Measurements from ENCODE around the gene MBOAT2.
"Not testable (repeated sequence)": the region's sequence is repeated elsewhere in the genome, so short reads cannot be mapped to it uniquely, and the experiment has no call there.

Gene MBOAT2

GRCh38 chr2:8957628-8958027 is 45.9 kb downstream of the MBOAT2 start:
- Histone ChIP-seq H3K79me2 (ENCODE audit: control insufficient read depth, insufficient read depth, low read length, unreplicated experiment) (peaks cover 9% of the 10 kb centered on the region), H3K36me3 (ENCODE audit: insufficient read depth, low read length) (peaks cover 40% of the 10 kb centered on the region)

GRCh38 chr2:8956774-8957173 is 46.7 kb downstream of the MBOAT2 start:
- Histone ChIP-seq H3K36me3 (ENCODE audit: insufficient read depth, low read length) (peaks cover 46% of the 10 kb centered on the region), H2AFZ (ENCODE audit: low read length, unreplicated experiment) (no peak overlapping the region), H3K4me3 (ENCODE audit: low read depth, low read length) (no peak overlapping the region), H3K4me1 (ENCODE audit: control insufficient read depth, insufficient read depth, low read length, unreplicated experiment) (no peaks in the 10 kb centered on the region), H3K79me2 (ENCODE audit: control insufficient read depth, insufficient read depth, low read length, unreplicated experiment) (peaks cover 4% of the 10 kb centered on the region), H3K27me3 (ENCODE audit: insufficient read depth, low read length) (no peaks in the 10 kb centered on the region), H3K27ac (ENCODE audit: low read depth, low read length) (no peak overlapping the region)

More at GRCh38 chr2:8957628-8958027, 45.9 kb downstream of the MBOAT2 start:
- Histone ChIP-seq H3K4me3 (ENCODE audit: low read depth, low read length) (no peak overlapping the region), H3K27me3 (ENCODE audit: insufficient read depth, low read length) (no peaks in the 10 kb centered on the region), H3K27ac (ENCODE audit: low read depth, low read length) (no peak overlapping the region), H2AFZ (ENCODE audit: low read length, unreplicated experiment) (no peak overlapping the region), H3K4me1 (ENCODE audit: control insufficient read depth, insufficient read depth, low read length, unreplicated experiment) (no peaks in the 10 kb centered on the region)

- Histone ChIP-seq H3K79me2 (ENCODE audit: control insufficient read depth, insufficient read depth, low read length, unreplicated experiment) (no peaks in the 10 kb centered on the region), H2AFZ (ENCODE audit: low read length, unreplicated experiment) (no peak overlapping the region), H3K36me3 (ENCODE audit: insufficient read depth, low read length) (peaks cover 47% of the 10 kb centered on the region), H3K27me3 (ENCODE audit: insufficient read depth, low read length) (no peaks in the 10 kb centered on the region), H3K27ac (ENCODE audit: low read depth, low read length) (no peak overlapping the region), H3K4me1 (ENCODE audit: control insufficient read depth, insufficient read depth, low read length, unreplicated experiment) (no peaks in the 10 kb centered on the region), H3K4me3 (ENCODE audit: low read depth, low read length) (no peak overlapping the region)
Observed at GRCh38 chr2:8954990-8955389, 48.5 kb downstream of the MBOAT2 start.

GRCh38 chr2:8953525-8953924 is 50.0 kb downstream of the MBOAT2 start:
- Histone ChIP-seq H3K79me2 (ENCODE audit: control insufficient read depth, insufficient read depth, low read length, unreplicated experiment) (no peaks in the 10 kb centered on the region), H3K27ac (ENCODE audit: low read depth, low read length) (no peak overlapping the region), H3K4me1 (ENCODE audit: control insufficient read depth, insufficient read depth, low read length, unreplicated experiment) (no peaks in the 10 kb centered on the region), H2AFZ (ENCODE audit: low read length, unreplicated experiment) (no peak overlapping the region), H3K36me3 (ENCODE audit: insufficient read depth, low read length) (peaks cover 47% of the 10 kb centered on the region), H3K27me3 (ENCODE audit: insufficient read depth, low read length) (no peaks in the 10 kb centered on the region), H3K4me3 (ENCODE audit: low read depth, low read length) (no peak overlapping the region)

GRCh38 chr2:8939486-8940114 is 63.9 kb downstream of the MBOAT2 start:
- no peak overlapping the region for H3K27ac ChIP-seq (ENCODE audit: low read depth, low read length)
- H3K79me2 ChIP-seq (ENCODE audit: control insufficient read depth, insufficient read depth, low read length, unreplicated experiment) = no peaks in the 10 kb centered on the region
- peaks cover 15% of the 10 kb centered on the region for H3K36me3 ChIP-seq (ENCODE audit: insufficient read depth, low read length)
- no peaks in the 10 kb centered on the region for H3K4me1 ChIP-seq (ENCODE audit: control insufficient read depth, insufficient read depth, low read length, unreplicated experiment)
- H3K4me3 ChIP-seq (ENCODE audit: low read depth, low read length) = no peak overlapping the region
- no peaks in the 10 kb centered on the region for H3K27me3 ChIP-seq (ENCODE audit: insufficient read depth, low read length)
- no peak overlapping the region for H2AFZ ChIP-seq (ENCODE audit: low read length, unreplicated experiment)

GRCh38 chr2:8938384-8938783 is 65.1 kb downstream of the MBOAT2 start:
- no peak overlapping the region for H2AFZ ChIP-seq (ENCODE audit: low read length, unreplicated experiment)
- H3K36me3 ChIP-seq (ENCODE audit: insufficient read depth, low read length) = peaks cover 18% of the 10 kb centered on the region
- no peaks in the 10 kb centered on the region for H3K4me1 ChIP-seq (ENCODE audit: control insufficient read depth, insufficient read depth, low read length, unreplicated experiment)
- H3K27me3 ChIP-seq (ENCODE audit: insufficient read depth, low read length) = no peaks in the 10 kb centered on the region
- H3K79me2 ChIP-seq (ENCODE audit: control insufficient read depth, insufficient read depth, low read length, unreplicated experiment) = no peaks in the 10 kb centered on the region
- no peak overlapping the region for H3K27ac ChIP-seq (ENCODE audit: low read depth, low read length)
- no peak overlapping the region for H3K4me3 ChIP-seq (ENCODE audit: low read depth, low read length)

- Histone ChIP-seq H3K27me3 (ENCODE audit: insufficient read depth, low read length) (no peaks in the 10 kb centered on the region), H3K36me3 (ENCODE audit: insufficient read depth, low read length) (peaks cover 16% of the 10 kb centered on the region), H2AFZ (ENCODE audit: low read length, unreplicated experiment) (no peak overlapping the region), H3K4me1 (ENCODE audit: control insufficient read depth, insufficient read depth, low read length, unreplicated experiment) (no peaks in the 10 kb centered on the region), H3K27ac (ENCODE audit: low read depth, low read length) (no peak overlapping the region), H3K79me2 (ENCODE audit: control insufficient read depth, insufficient read depth, low read length, unreplicated experiment) (no peaks in the 10 kb centered on the region), H3K4me3 (ENCODE audit: low read depth, low read length) (no peak overlapping the region)
Observed at GRCh38 chr2:8935982-8936381, 67.5 kb downstream of the MBOAT2 start.

GRCh38 chr2:8934338-8934737 is 69.1 kb downstream of the MBOAT2 start:
- no peaks in the 10 kb centered on the region for H3K27me3 ChIP-seq (ENCODE audit: insufficient read depth, low read length)
- no peak overlapping the region for H3K4me3 ChIP-seq (ENCODE audit: low read depth, low read length)
- H3K36me3 ChIP-seq (ENCODE audit: insufficient read depth, low read length) = peaks cover 10% of the 10 kb centered on the region
- no peaks in the 10 kb centered on the region for H3K4me1 ChIP-seq (ENCODE audit: control insufficient read depth, insufficient read depth, low read length, unreplicated experiment)
- H3K79me2 ChIP-seq (ENCODE audit: control insufficient read depth, insufficient read depth, low read length, unreplicated experiment) = no peaks in the 10 kb centered on the region
- H2AFZ ChIP-seq (ENCODE audit: low read length, unreplicated experiment) = no peak overlapping the region
- H3K27ac ChIP-seq (ENCODE audit: low read depth, low read length) = no peak overlapping the region

GRCh38 chr2:8932702-8933101 is 70.8 kb downstream of the MBOAT2 start:
- no peak overlapping the region for H2AFZ ChIP-seq (ENCODE audit: low read length, unreplicated experiment)
- no peak overlapping the region for H3K4me3 ChIP-seq (ENCODE audit: low read depth, low read length)
- peaks cover 10% of the 10 kb centered on the region; the same call in 1 of the 2 replicates for H3K36me3 ChIP-seq (ENCODE audit: insufficient read depth, low read length)
- H3K27ac ChIP-seq (ENCODE audit: low read depth, low read length) = no peak overlapping the region
- H3K79me2 ChIP-seq (ENCODE audit: control insufficient read depth, insufficient read depth, low read length, unreplicated experiment) = no peaks in the 10 kb centered on the region
- H3K4me1 ChIP-seq (ENCODE audit: control insufficient read depth, insufficient read depth, low read length, unreplicated experiment) = no peaks in the 10 kb centered on the region
- H3K27me3 ChIP-seq (ENCODE audit: insufficient read depth, low read length) = no peaks in the 10 kb centered on the region

- not testable (repeated sequence) for H3K27ac ChIP-seq (ENCODE audit: low read depth, low read length); H2AFZ ChIP-seq (ENCODE audit: low read length, unreplicated experiment); H3K79me2 ChIP-seq (ENCODE audit: control insufficient read depth, insufficient read depth, low read length, unreplicated experiment); H3K4me1 ChIP-seq (ENCODE audit: control insufficient read depth, insufficient read depth, low read length, unreplicated experiment); H3K4me3 ChIP-seq (ENCODE audit: low read depth, low read length); H3K27me3 ChIP-seq (ENCODE audit: insufficient read depth, low read length); H3K36me3 ChIP-seq (ENCODE audit: insufficient read depth, low read length)
Observed at GRCh38 chr2:8930185-8930584, 73.3 kb downstream of the MBOAT2 start.

- no peak overlapping the region for H3K27ac ChIP-seq (ENCODE audit: low read depth, low read length)
- 0 out of 2 replicates have a peak, but pooled peaks cover 5% of the 10 kb centered on the region for H3K36me3 ChIP-seq (ENCODE audit: insufficient read depth, low read length)
- H3K4me3 ChIP-seq (ENCODE audit: low read depth, low read length) = no peak overlapping the region
- no peak overlapping the region for H2AFZ ChIP-seq (ENCODE audit: low read length, unreplicated experiment)
- H3K4me1 ChIP-seq (ENCODE audit: control insufficient read depth, insufficient read depth, low read length, unreplicated experiment) = no peaks in the 10 kb centered on the region
- H3K79me2 ChIP-seq (ENCODE audit: control insufficient read depth, insufficient read depth, low read length, unreplicated experiment) = no peaks in the 10 kb centered on the region
- H3K27me3 ChIP-seq (ENCODE audit: insufficient read depth, low read length) = no peaks in the 10 kb centered on the region
Observed at GRCh38 chr2:8929128-8929527, 74.4 kb downstream of the MBOAT2 start.
